Right forelimb (tissue), 1 donor: ENCODE results near the gene CCDC50.

ENCODE experiments used
- DNase-seq: peaks from one replicate; pipeline ENCODE4 v3.0.0-alpha.2; 2018

Gene CCDC50

GRCh38 chr3:191328962-191329653 is at the start of gene CCDC50:
CCDC50 (plus strand) TSS chr3:191329394; CDS start chr3:191329675, 281 bp downstream.
- peak; percentile 87 for DNase-seq

GRCh38 chr3:191280111-191280510 is 49.1 kb upstream of the CCDC50 start:
- DNase-seq, result no peak

GRCh38 chr3:191280882-191281281 is 48.3 kb upstream of the CCDC50 start:
- no peak for DNase-seq

GRCh38 chr3:191282251-191283185 is 46.7 kb upstream of the CCDC50 start:
- DNase-seq, result no peak

GRCh38 chr3:191283400-191283799 is 45.8 kb upstream of the CCDC50 start:
- DNase-seq, result no peak

GRCh38 chr3:191290311-191291025 is 38.7 kb upstream of the CCDC50 start:
- no peak for DNase-seq

- DNase-seq, result no peak
Measured at GRCh38 chr3:191292243-191293015, 36.8 kb upstream of the CCDC50 start.

GRCh38 chr3:191294291-191294690 is 34.9 kb upstream of the CCDC50 start:
- no peak for DNase-seq

GRCh38 chr3:191296041-191296541 is 33.1 kb upstream of the CCDC50 start:
- DNase-seq, result no peak

- DNase-seq, result no peak
Measured at GRCh38 chr3:191298846-191299245, 30.3 kb upstream of the CCDC50 start.

- DNase-seq, result no peak
Measured at GRCh38 chr3:191300422-191300821, 28.8 kb upstream of the CCDC50 start.

GRCh38 chr3:191301017-191301416 is 28.2 kb upstream of the CCDC50 start:
- no peak for DNase-seq

- no peak for DNase-seq
Measured at GRCh38 chr3:191301782-191302411, 27.3 kb upstream of the CCDC50 start.

GRCh38 chr3:191302451-191302850 is 26.7 kb upstream of the CCDC50 start:
- DNase-seq, result no peak

GRCh38 chr3:191303596-191303995 is 25.6 kb upstream of the CCDC50 start:
- DNase-seq, result no peak

- no peak for DNase-seq
Measured at GRCh38 chr3:191306428-191306827, 22.8 kb upstream of the CCDC50 start.

- no peak for DNase-seq
Measured at GRCh38 chr3:191307341-191307740, 21.9 kb upstream of the CCDC50 start.

GRCh38 chr3:191313296-191313695 is 15.9 kb upstream of the CCDC50 start:
- DNase-seq, result no peak

- no peak for DNase-seq
Measured at GRCh38 chr3:191314109-191314728, 15.0 kb upstream of the CCDC50 start.

GRCh38 chr3:191316876-191317603 is 12.2 kb upstream of the CCDC50 start:
- DNase-seq, result no peak

- no peak for DNase-seq
Measured at GRCh38 chr3:191320316-191320715, 8.9 kb upstream of the CCDC50 start.
